COLO668 (cell line): Measurements from ENCODE around the gene POTEI.
"Not testable (repeated sequence)": the region's sequence is repeated elsewhere in the genome, so short reads cannot be mapped to it uniquely, and the experiment has no call there.

Experiments used
- DNase-seq: peaks from one replicate; lab custom pipeline; 2025; ENCODE audit not compliant: unreplicated experiment; lab: John Stamatoyannopoulos, UW

Gene POTEI

GRCh38 chr2:130491073-130491472, 18.1 kb downstream of the POTEI start:
- DNase-seq: not testable (repeated sequence)

DNA sequence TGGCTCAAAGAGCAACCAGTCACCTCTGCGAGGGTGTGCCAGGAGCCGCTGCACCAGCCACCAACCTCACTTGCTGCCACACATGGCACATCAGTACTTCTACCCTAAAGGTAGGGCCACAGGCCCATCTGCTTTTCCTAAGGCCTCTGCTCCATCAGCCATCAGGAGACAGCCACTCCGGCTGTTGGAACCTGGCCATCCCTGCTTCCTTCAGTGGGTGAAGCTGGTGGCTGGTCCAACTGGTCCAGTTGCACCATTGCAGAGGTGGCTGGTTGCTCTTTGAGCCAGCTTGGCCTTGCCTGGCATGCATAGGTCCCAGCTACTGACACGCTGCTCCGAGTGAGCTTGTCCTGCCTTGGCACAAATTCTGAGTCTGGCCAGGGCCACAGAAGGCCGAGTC, 53.7 kb downstream of the POTEI start:
- not testable (repeated sequence) for DNase-seq

- DNase-seq: not testable (repeated sequence)
Observed at GRCh38 chr2:130454712-130455083, 54.4 kb downstream of the POTEI start.

DNA sequence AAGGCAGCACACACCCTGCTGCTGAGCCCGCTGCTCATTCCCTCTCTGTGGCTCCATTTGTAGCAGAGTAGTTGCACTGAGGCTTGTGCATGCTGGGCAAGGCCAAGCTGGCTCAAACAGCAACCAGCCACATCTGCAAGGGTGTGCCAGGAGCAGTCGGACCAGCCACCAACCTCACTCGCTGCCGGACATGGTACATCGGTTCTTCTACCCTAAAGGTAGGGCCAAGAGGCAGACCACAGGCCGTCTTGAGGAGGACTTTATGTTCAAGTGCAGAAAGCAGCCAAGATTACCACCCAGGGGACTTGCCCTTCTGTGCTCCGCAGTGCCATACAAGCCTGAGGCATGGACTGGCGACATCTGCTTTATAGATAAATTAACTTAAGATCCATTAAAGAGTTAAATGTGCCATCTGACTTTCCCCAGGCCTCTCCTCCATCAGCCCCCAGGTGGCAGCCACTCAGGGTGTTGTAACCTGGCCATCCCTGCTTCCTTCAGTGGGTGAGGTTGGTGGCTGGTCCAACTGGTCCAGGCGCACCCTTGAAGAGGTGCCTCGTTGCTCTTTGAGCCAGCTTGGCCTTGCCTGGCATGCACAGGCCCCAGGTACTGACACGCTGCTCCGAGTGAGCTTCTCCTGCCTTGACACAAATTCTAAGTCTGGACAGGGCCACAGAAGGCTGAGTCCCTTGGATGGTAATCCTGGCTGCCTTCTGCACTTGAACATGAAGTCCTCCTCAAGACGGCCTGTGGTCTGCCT, 55.0 kb downstream of the POTEI start:
- DNase-seq: not testable (repeated sequence)

DNA sequence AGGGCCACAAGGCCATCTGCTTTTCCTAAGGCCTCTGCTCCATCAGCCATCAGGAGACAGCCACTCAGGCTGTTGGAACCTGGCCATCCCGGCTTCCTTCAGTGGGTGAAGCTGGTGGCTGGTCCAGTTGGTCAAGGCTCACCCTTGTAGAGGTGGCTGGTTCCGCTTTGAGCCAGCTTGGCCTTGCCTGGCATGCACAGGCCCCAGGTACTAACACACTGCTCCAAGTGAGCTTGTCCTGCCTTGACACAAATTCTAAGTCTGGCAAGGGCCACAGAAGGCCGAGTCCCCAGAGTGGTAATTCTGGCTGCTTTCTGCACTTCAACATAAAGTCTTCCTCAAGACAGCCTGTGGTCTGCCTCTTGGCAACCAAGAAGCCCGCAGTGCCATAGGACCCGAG, 56.2 kb downstream of the POTEI start:
- DNase-seq: not testable (repeated sequence)

- DNase-seq: not testable (repeated sequence)
Observed at GRCh38 chr2:130451823-130452222, 57.3 kb downstream of the POTEI start.

- DNase-seq: not testable (repeated sequence)
Observed at GRCh38 chr2:130451278-130451677, 57.9 kb downstream of the POTEI start.

DNA sequence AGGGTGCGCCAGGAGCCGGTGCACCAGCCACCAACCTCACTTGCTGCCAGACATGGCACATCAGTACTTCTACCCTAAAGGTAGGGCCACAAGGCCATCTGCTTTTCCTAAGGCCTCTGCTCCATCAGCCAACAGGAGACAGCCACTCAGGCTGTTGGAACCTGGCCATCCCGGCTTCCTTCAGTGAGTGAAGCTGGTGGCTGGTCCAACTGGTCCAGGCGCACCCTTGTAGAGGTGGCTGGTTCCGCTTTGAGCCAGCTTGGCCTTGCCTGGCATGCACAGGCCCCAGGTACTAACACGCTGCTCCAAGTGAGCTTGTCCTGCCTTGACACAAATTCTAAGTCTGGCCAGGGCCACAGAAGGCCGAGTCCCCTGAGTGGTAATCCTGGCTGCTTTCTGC, 58.8 kb downstream of the POTEI start:
- DNase-seq: not testable (repeated sequence)

DNA sequence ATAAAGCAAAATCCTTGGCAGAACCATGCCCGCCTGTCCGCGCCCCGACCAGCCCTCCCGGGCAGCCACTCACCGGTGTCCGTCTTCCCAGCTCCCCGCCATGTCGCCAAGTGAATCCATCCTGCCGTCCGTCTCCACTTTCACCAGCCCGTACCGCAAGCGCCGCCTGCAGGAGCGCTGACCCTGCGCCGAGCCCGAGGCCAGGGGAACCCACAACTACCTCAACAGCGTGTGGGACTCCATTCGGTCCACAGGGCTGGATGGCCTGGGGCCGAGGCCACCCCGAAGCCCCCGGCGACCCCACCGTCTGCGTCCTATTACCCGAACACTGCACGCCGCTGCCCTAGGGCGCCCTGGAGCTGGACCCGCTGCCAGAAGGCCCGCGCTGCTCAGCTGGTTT, 81.5 kb downstream of the POTEI start:
- peak; percentile 4 for DNase-seq

- not testable (repeated sequence) for DNase-seq
Observed at GRCh38 chr2:130418845-130419244, 90.3 kb downstream of the POTEI start.

DNA sequence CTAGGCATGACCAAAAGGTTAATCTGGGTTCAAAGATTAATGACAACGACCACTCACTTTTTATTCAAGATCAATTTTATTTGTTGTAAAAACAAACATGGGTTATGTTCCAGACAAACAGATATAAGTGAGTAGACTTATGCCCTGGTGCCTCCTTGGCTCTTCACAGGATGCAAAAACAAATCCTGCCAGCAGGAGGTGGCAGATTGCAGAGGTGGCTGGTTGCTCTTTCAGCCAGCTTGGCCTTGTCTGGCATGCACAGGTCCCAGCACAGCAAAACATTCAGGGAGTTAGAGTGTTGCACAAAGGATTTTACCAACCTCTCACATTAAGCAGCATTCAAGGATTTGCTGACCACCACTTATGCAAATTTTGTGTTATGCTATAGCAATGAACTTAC, 92.4 kb downstream of the POTEI start:
- DNase-seq: not testable (repeated sequence)
